ENCODE measurements around the gene CSNK1A1.

DNA sequence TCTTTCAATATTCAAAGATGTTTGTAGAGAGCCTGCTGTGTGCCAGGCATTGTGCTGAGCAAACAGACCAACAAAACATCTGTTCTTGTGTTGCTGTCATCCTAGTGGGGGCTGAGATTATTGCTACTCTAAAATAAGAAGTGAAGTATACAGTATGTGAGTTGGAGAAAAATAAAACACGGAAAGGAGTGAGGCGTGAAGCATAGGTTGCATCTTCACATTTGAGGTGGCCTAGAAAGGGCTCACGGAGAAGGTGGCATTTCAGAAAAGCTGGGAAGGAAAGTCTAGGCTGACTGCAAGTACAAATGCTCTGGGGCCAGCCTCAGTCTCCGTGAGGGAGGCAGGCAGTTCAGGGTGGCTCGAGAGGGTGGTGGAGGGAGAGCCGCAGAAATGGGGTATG lies 80.3 kb downstream of the CSNK1A1 start:
- TF ChIP-seq, protein P1, sequence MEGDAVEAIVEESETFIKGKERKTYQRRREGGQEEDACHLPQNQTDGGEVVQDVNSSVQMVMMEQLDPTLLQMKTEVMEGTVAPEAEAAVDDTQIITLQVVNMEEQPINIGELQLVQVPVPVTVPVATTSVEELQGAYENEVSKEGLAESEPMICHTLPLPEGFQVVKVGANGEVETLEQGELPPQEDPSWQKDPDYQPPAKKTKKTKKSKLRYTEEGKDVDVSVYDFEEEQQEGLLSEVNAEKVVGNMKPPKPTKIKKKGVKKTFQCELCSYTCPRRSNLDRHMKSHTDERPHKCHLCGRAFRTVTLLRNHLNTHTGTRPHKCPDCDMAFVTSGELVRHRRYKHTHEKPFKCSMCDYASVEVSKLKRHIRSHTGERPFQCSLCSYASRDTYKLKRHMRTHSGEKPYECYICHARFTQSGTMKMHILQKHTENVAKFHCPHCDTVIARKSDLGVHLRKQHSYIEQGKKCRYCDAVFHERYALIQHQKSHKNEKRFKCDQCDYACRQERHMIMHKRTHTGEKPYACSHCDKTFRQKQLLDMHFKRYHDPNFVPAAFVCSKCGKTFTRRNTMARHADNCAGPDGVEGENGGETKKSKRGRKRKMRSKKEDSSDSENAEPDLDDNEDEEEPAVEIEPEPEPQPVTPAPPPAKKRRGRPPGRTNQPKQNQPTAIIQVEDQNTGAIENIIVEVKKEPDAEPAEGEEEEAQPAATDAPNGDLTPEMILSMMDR (IDR thresholded peaks at IDR 0.05) = no peak
- no peak for TF ChIP-seq POLR2A (IDR thresholded peaks at IDR 0.05)
- no peak for TF ChIP-seq EP300 (IDR thresholded peaks at IDR 0.05)
- TF ChIP-seq POLR2AphosphoS5 (IDR thresholded peaks at IDR 0.05) = no peak
